ENCODE results near the gene GNG2.

The GNG2 gene

GRCh38 chr14:51856792-51857296 is 3.6 kb upstream of the GNG2 start:
- DNase-seq (ENCODE audit: low read depth): no peak

GRCh38 chr14:51859131-51859530 is 1.3 kb upstream of the GNG2 start:
- DNase-seq (ENCODE audit: low read depth): no peak

- no peak for DNase-seq (ENCODE audit: low read depth)
These were observed 550 bp downstream of the GNG2 start for GRCh38 chr14:51860825-51861499.

- DNase-seq (ENCODE audit: low read depth): no peak
These were observed 1.9 kb downstream of the GNG2 start for GRCh38 chr14:51862176-51862796.

- DNase-seq (ENCODE audit: low read depth): no peak
These were observed 2.4 kb downstream of the GNG2 start for GRCh38 chr14:51862860-51863259.

GRCh38 chr14:51865953-51866747 is 5.7 kb downstream of the GNG2 start:
- DNase-seq (ENCODE audit: low read depth): no peak

GRCh38 chr14:51867741-51868140 is 7.3 kb downstream of the GNG2 start:
- DNase-seq (ENCODE audit: low read depth): no peak

GRCh38 chr14:51868405-51868804 is 8.0 kb downstream of the GNG2 start:
- DNase-seq (ENCODE audit: low read depth): no peak

- DNase-seq (ENCODE audit: low read depth): peak; percentile 41
These were observed 9.1 kb downstream of the GNG2 start for GRCh38 chr14:51869411-51870100.

- DNase-seq (ENCODE audit: low read depth): no peak
These were observed 10.2 kb downstream of the GNG2 start for GRCh38 chr14:51870606-51871005.

GRCh38 chr14:51871846-51872245 is 11.4 kb downstream of the GNG2 start:
- DNase-seq (ENCODE audit: low read depth): no peak

GRCh38 chr14:51872396-51872795 is 12.0 kb downstream of the GNG2 start:
- no peak for DNase-seq (ENCODE audit: low read depth)

- DNase-seq (ENCODE audit: low read depth): peak; percentile 26
These were observed 12.9 kb downstream of the GNG2 start for GRCh38 chr14:51873221-51873893.

- no peak for DNase-seq (ENCODE audit: low read depth)
These were observed 17.4 kb downstream of the GNG2 start for GRCh38 chr14:51877810-51878209.

- no peak for DNase-seq (ENCODE audit: low read depth)
These were observed 18.8 kb downstream of the GNG2 start for GRCh38 chr14:51879170-51879569.

- no peak for DNase-seq (ENCODE audit: low read depth)
These were observed 20.6 kb downstream of the GNG2 start for GRCh38 chr14:51880835-51881580.

- no peak for DNase-seq (ENCODE audit: low read depth)
These were observed 21.2 kb downstream of the GNG2 start for GRCh38 chr14:51881636-51882035.

GRCh38 chr14:51883232-51883631 is 22.8 kb downstream of the GNG2 start:
- no peak for DNase-seq (ENCODE audit: low read depth)

- no peak for DNase-seq (ENCODE audit: low read depth)
These were observed 23.9 kb downstream of the GNG2 start for GRCh38 chr14:51884086-51884927.

- DNase-seq (ENCODE audit: low read depth): no peak
These were observed 29.4 kb downstream of the GNG2 start for GRCh38 chr14:51889851-51890250.
